Stimulated activated CD4-positive, alpha-beta T cell treated with anti-CD3 and anti-CD28 coated beads, Interleukin-12 subunit alpha, Interleukin-12 subunit beta, amount 100 ng/mL, for 4 hours (primary cell): ENCODE results near the gene PRAMEF20.
"Not testable (repeated sequence)": the region's sequence is repeated elsewhere in the genome, so short reads cannot be mapped to it uniquely, and the experiment has no call there.

Experiments
- DNase-seq: peaks from one replicate; pipeline ENCODE4 v3.0.0-alpha.2; 2020

The PRAMEF20 gene

GRCh38 chr1:13410150-13410549 is at the start of gene PRAMEF20:
Gene PRAMEF20, plus strand, starts transcription at chr1:13410450. Its CDS starts 5,905 bp downstream, at chr1:13416355.
- not testable (repeated sequence) for DNase-seq

GRCh38 chr1:13362364-13362763 is 47.9 kb upstream of the PRAMEF20 start:
- not testable (repeated sequence) for DNase-seq

GRCh38 chr1:13364928-13365327 is 45.3 kb upstream of the PRAMEF20 start:
- not testable (repeated sequence) for DNase-seq

- DNase-seq, result not testable (repeated sequence)
Observed at GRCh38 chr1:13366536-13366935, 43.7 kb upstream of the PRAMEF20 start.

- peak; percentile 4 for DNase-seq
Observed at GRCh38 chr1:13368544-13368943, 41.7 kb upstream of the PRAMEF20 start.

GRCh38 chr1:13378983-13379382 is 31.3 kb upstream of the PRAMEF20 start:
- not testable (repeated sequence) for DNase-seq

GRCh38 chr1:13380380-13380779 is 29.9 kb upstream of the PRAMEF20 start:
- not testable (repeated sequence) for DNase-seq

- not testable (repeated sequence) for DNase-seq
Observed at GRCh38 chr1:13389332-13389731, 20.9 kb upstream of the PRAMEF20 start, which contains the start of gene PRAMEF17. Gene PRAMEF17, plus strand, starts transcription at chr1:13389632. Its CDS starts 26 bp downstream, at chr1:13389658.

- DNase-seq, result not testable (repeated sequence)
Observed at GRCh38 chr1:13393004-13393403, 17.2 kb upstream of the PRAMEF20 start.

- not testable (repeated sequence) for DNase-seq
Observed at GRCh38 chr1:13394761-13395160, 15.5 kb upstream of the PRAMEF20 start.

GRCh38 chr1:13395311-13395710 is 14.9 kb upstream of the PRAMEF20 start:
- DNase-seq, result not testable (repeated sequence)

GRCh38 chr1:13407811-13408210 is 2.4 kb upstream of the PRAMEF20 start:
- DNase-seq, result no peak

- DNase-seq, result no peak
Observed at GRCh38 chr1:13430495-13430894, 20.2 kb downstream of the PRAMEF20 start.

GRCh38 chr1:13432251-13432650 is 22.0 kb downstream of the PRAMEF20 start:
- DNase-seq, result no peak

- DNase-seq, result not testable (repeated sequence)
Observed at GRCh38 chr1:13433694-13434358, 23.6 kb downstream of the PRAMEF20 start.

GRCh38 chr1:13435458-13435857 is 25.2 kb downstream of the PRAMEF20 start:
- no peak for DNase-seq

GRCh38 chr1:13439104-13439783 is 29.0 kb downstream of the PRAMEF20 start:
- not testable (repeated sequence) for DNase-seq

- DNase-seq, result no peak
Observed at GRCh38 chr1:13443335-13443979, 33.2 kb downstream of the PRAMEF20 start.

GRCh38 chr1:13450204-13450603 is 40.0 kb downstream of the PRAMEF20 start:
- no peak for DNase-seq

- no peak for DNase-seq
Observed at GRCh38 chr1:13451399-13451965, 41.2 kb downstream of the PRAMEF20 start.

- no peak for DNase-seq
Observed at GRCh38 chr1:13456904-13457532, 46.8 kb downstream of the PRAMEF20 start.

- DNase-seq, result no peak
Observed at GRCh38 chr1:13461977-13462376, 51.7 kb downstream of the PRAMEF20 start.

- DNase-seq, result no peak
Observed at GRCh38 chr1:13462682-13463081, 52.4 kb downstream of the PRAMEF20 start.
